ENCODE results near the gene FAM193B. TPM values are rescaled to one million over a fixed set of nuclear protein-coding genes. Genes with fewer than 3 reads are reported as not detected.
"Not testable (repeated sequence)": the region's sequence is repeated elsewhere in the genome, so short reads cannot be mapped to it uniquely, and the experiment has no call there.

Gene FAM193B
- total and polyA plus RNA-seq, 7 experiments from 2014 or later = 4.1 to 275 (median 157) TPM

- Histone ChIP-seq H3K9me3 (ENCODE audit: control insufficient read depth in 2 of 3, low read length in 3 of 3) (no peaks in the 10 kb centered on the region), H3K4me3 (ENCODE audit: low read length) (no peak overlapping the region), H3K36me3 (ENCODE audit: control insufficient read depth in 2 of 3, insufficient read depth in 3 of 3, low read length in 3 of 3) (peaks cover 0 to 14% (median 0%) of the 10 kb centered on the region in 3 experiments), H3K27ac (ENCODE audit: low read depth, low read length) (no peak overlapping the region), H3K27me3 (ENCODE audit: control insufficient read depth in 2 of 2, insufficient read depth in 2 of 2, low read length in 2 of 2) (no peaks in the 10 kb centered on the region), H3K4me1 (ENCODE audit: control insufficient read depth in 2 of 2, insufficient read depth in 2 of 2, low read length in 2 of 2) (no peaks in the 10 kb centered on the region)
- ATAC-seq = no peak
- H3K27ac Mint-ChIP-seq = no peak overlapping the region
- DNase-seq = no peak
- H3K9me3 Mint-ChIP-seq = no peaks in the 10 kb centered on the region
- no peaks in the 10 kb centered on the region for H3K27me3 Mint-ChIP-seq
- H3K4me3 Mint-ChIP-seq = no peak overlapping the region
- CTCF ChIA-PET = interaction anchor here (0.6 kb wide), 1 partner anchor 502 kb away, joined by 4 read pairs; no protein-coding TSS in a partner anchor
- intact Hi-C loops (cut with micrococcal nuclease) = no loop called here
- H3K4me1 Mint-ChIP-seq = peaks cover 0 to 12% (median 0%) of the 10 kb centered on the region in 7 donors
- POLR2A ChIA-PET = no interaction called here
- H3K36me3 Mint-ChIP-seq = peaks cover 0 to 5% (median 0%) of the 10 kb centered on the region in 5 donors
Observed at GRCh38 chr5:177486256-177486655, 68.1 kb downstream of the FAM193B start.

DNA sequence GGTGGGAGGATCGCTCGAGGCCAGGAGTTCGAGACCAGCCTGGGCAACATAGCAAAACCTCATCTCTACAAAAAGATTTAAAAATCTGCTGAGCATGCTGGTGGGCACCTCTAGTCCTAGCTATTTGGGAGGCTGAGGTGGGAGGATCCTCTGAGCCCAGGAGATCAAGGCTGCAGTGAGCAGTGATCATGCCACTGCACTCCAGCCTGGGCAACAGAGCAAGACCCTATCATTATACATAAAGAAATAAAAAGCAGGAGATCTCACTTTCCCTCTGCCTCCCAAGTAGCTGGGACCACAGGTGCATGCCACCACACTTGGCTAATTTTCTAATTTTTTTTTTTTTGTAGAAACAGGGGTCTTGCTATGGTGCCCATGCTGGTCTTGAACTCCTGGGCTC, 68.6 kb downstream of the FAM193B start:
- H3K9me3 Mint-ChIP-seq; H3K4me1 Mint-ChIP-seq; H3K27me3 Mint-ChIP-seq; H3K27me3 ChIP-seq (ENCODE audit: control insufficient read depth in 2 of 2, insufficient read depth in 2 of 2, low read length in 2 of 2); H3K27ac ChIP-seq (ENCODE audit: low read depth, low read length); CTCF ChIA-PET; H3K4me1 ChIP-seq (ENCODE audit: control insufficient read depth in 2 of 2, insufficient read depth in 2 of 2, low read length in 2 of 2); H3K4me3 ChIP-seq (ENCODE audit: low read length); H3K27ac Mint-ChIP-seq; POLR2A ChIA-PET; ATAC-seq; H3K36me3 Mint-ChIP-seq; DNase-seq; H3K4me3 Mint-ChIP-seq; intact Hi-C loops (cut with micrococcal nuclease); H3K9me3 ChIP-seq (ENCODE audit: control insufficient read depth in 2 of 3, low read length in 3 of 3): not testable (repeated sequence)
- H3K36me3 ChIP-seq (ENCODE audit: control insufficient read depth in 2 of 3, insufficient read depth in 3 of 3, low read length in 3 of 3) = peaks cover 0 to 14% (median 0%) of the 10 kb centered on the region in 3 experiments

GRCh38 chr5:177484902-177485549, 69.3 kb downstream of the FAM193B start:
- Histone ChIP-seq H3K27me3 (ENCODE audit: control insufficient read depth in 2 of 2, insufficient read depth in 2 of 2, low read length in 2 of 2) (no peaks in the 10 kb centered on the region), H3K36me3 (ENCODE audit: control insufficient read depth in 2 of 3, insufficient read depth in 3 of 3, low read length in 3 of 3) (peaks cover 0 to 14% (median 0%) of the 10 kb centered on the region in 3 experiments), H3K4me3 (ENCODE audit: low read length) (no peak overlapping the region), H3K4me1 (ENCODE audit: control insufficient read depth in 2 of 2, insufficient read depth in 2 of 2, low read length in 2 of 2) (no peaks in the 10 kb centered on the region), H3K9me3 (ENCODE audit: control insufficient read depth in 2 of 3, low read length in 3 of 3) (no peaks in the 10 kb centered on the region), H3K27ac (ENCODE audit: low read depth, low read length) (no peak overlapping the region)
- intact Hi-C loops (cut with micrococcal nuclease) = no loop called here
- DNase-seq (no peak), ATAC-seq (no peak)
- CTCF ChIA-PET = no interaction called here
- H3K27ac Mint-ChIP-seq = peak overlapping the region in 1 of 9 donors; percentile 66
- peaks cover 0 to 4% (median 1%) of the 10 kb centered on the region in 7 donors for H3K4me1 Mint-ChIP-seq
- peaks cover 0 to 5% (median 0%) of the 10 kb centered on the region in 5 donors for H3K36me3 Mint-ChIP-seq
- POLR2A ChIA-PET = interaction anchor here (1.2 kb wide), 1 partner anchor 134 kb away, joined by 3 read pairs; no protein-coding TSS in a partner anchor
- H3K4me3 Mint-ChIP-seq = no peak overlapping the region
- no peaks in the 10 kb centered on the region for H3K9me3 Mint-ChIP-seq
- no peaks in the 10 kb centered on the region for H3K27me3 Mint-ChIP-seq

DNA sequence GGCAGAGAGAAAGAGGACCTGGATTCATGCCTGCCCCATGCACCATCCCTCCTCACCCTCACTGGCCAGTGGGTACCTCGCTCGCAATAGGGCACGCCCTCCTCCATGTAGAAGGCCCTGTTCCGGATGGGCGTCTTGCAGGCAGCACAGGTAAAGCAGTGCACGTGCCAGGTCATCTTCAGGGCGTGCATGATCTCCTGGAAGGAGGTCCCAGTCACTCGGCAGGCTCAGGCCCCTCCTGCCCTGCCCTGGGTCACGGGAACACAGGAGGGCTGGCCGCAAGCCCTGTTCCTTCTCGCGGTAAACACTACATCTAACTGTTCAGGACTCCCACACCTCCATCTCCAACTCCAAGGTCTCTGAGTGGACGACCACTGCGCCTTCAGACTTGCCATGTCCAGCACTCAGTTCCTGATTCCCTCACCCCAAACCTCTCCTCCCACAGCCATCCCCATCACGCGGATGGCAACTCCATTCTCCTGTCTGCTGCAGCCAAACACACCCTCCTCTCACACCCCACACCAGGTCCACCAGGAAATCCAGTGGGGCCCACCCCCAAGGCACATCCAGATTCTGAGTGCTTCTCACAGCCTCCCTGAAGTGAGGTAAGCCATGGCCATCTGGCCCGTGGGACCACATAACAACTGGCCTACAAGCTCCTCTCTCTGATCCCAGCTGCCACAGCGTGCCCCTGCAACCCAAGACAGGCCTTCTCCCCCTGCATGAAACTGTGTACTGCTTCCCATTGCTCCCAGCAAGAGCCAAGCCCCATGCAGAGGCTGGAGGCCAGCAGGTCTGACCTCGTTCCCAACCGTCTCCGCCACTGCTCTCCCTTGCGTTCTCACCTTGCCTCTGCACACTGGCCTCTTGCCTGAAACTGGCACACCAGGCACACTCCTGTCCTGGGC, 70.1 kb downstream of the FAM193B start:
- Histone ChIP-seq H3K4me1 (ENCODE audit: control insufficient read depth in 2 of 2, insufficient read depth in 2 of 2, low read length in 2 of 2) (peaks cover 0 to 2% of the 10 kb centered on the region in 2 donors), H3K36me3 (ENCODE audit: control insufficient read depth in 2 of 3, insufficient read depth in 3 of 3, low read length in 3 of 3) (peaks cover 0 to 13% (median 0%) of the 10 kb centered on the region in 3 experiments), H3K27ac (ENCODE audit: low read depth, low read length) (no peak overlapping the region), H3K27me3 (ENCODE audit: control insufficient read depth in 2 of 2, insufficient read depth in 2 of 2, low read length in 2 of 2) (no peaks in the 10 kb centered on the region), H3K9me3 (ENCODE audit: control insufficient read depth in 2 of 3, low read length in 3 of 3) (no peaks in the 10 kb centered on the region), H3K4me3 (ENCODE audit: low read length) (no peak overlapping the region)
- H3K9me3 Mint-ChIP-seq = no peaks in the 10 kb centered on the region
- no peak for ATAC-seq
- H3K27me3 Mint-ChIP-seq = no peaks in the 10 kb centered on the region
- peaks cover 4 to 10% (median 9%) of the 10 kb centered on the region in 7 donors for H3K4me1 Mint-ChIP-seq
- no peak overlapping the region for H3K27ac Mint-ChIP-seq
- intact Hi-C loops (cut with micrococcal nuclease) = no loop called here
- H3K36me3 Mint-ChIP-seq = peaks cover 0 to 5% (median 0%) of the 10 kb centered on the region in 5 donors
- H3K4me3 Mint-ChIP-seq = no peak overlapping the region
- ChIA-PET CTCF (no interaction called here), POLR2A (interaction anchor here (1.2 kb wide), 1 partner anchor 134 kb away, joined by 3 read pairs; no protein-coding TSS in a partner anchor)
- no peak for DNase-seq

DNA sequence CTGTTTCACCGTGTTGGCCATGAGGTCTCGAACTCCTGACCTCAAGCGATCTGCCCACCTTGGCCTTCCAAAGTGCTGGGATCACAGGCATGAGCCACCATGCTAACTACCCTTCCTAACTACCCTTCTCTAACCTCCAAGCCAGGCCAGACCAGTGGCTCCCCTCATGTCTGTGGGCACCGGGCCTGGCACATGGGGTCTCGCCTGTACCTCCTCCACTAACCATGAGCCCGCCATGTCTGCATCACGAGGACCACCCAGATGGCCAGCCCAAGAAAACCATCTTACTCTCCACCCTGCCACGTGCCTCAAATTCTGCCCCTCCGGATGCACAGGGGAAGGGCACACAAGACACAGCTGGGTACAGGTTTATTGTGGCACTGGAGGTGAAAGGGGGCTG, 71.3 kb downstream of the FAM193B start:
- Mint-ChIP-seq H3K36me3 (peaks cover 0 to 8% (median 0%) of the 10 kb centered on the region in 5 donors), H3K27ac (peak overlapping the region in 2 of 9 donors; percentile 32 to 36), H3K27me3 (no peaks in the 10 kb centered on the region), H3K4me1 (peaks cover 11 to 21% (median 17%) of the 10 kb centered on the region in 7 donors), H3K9me3 (no peaks in the 10 kb centered on the region), H3K4me3 (no peak overlapping the region)
- H3K4me3 ChIP-seq (ENCODE audit: low read length) = no peak overlapping the region
- peaks cover 0 to 9% of the 10 kb centered on the region in 2 donors for H3K4me1 ChIP-seq (ENCODE audit: control insufficient read depth in 2 of 2, insufficient read depth in 2 of 2, low read length in 2 of 2)
- no peak overlapping the region for H3K27ac ChIP-seq (ENCODE audit: low read depth, low read length)
- ChIA-PET CTCF (no interaction called here), POLR2A (no interaction called here)
- no peak for ATAC-seq
- H3K27me3 ChIP-seq (ENCODE audit: control insufficient read depth in 2 of 2, insufficient read depth in 2 of 2, low read length in 2 of 2) = no peaks in the 10 kb centered on the region
- H3K36me3 ChIP-seq (ENCODE audit: control insufficient read depth in 2 of 3, insufficient read depth in 3 of 3, low read length in 3 of 3) = peaks cover 0 to 8% (median 0%) of the 10 kb centered on the region in 3 experiments
- no peaks in the 10 kb centered on the region for H3K9me3 ChIP-seq (ENCODE audit: control insufficient read depth in 2 of 3, low read length in 3 of 3)
- no peak for DNase-seq
- intact Hi-C loops (cut with micrococcal nuclease) = no loop called here

- no peak overlapping the region for H3K27ac ChIP-seq (ENCODE audit: low read depth, low read length)
- ATAC-seq (no peak), DNase-seq (no peak)
- Mint-ChIP-seq H3K4me3 (no peak overlapping the region), H3K27ac (peak overlapping the region in 1 of 9 donors; percentile 20), H3K27me3 (no peaks in the 10 kb centered on the region), H3K4me1 (peaks cover 11 to 26% (median 20%) of the 10 kb centered on the region in 7 donors), H3K36me3 (peaks cover 0 to 8% (median 0%) of the 10 kb centered on the region in 5 donors), H3K9me3 (no peaks in the 10 kb centered on the region)
- ChIA-PET POLR2A (no interaction called here), CTCF (no interaction called here)
- H3K4me3 ChIP-seq (ENCODE audit: low read length) = no peak overlapping the region
- peaks cover 0 to 4% (median 0%) of the 10 kb centered on the region in 3 experiments for H3K36me3 ChIP-seq (ENCODE audit: control insufficient read depth in 2 of 3, insufficient read depth in 3 of 3, low read length in 3 of 3)
- peaks cover 0 to 9% of the 10 kb centered on the region in 2 donors for H3K4me1 ChIP-seq (ENCODE audit: control insufficient read depth in 2 of 2, insufficient read depth in 2 of 2, low read length in 2 of 2)
- no peaks in the 10 kb centered on the region for H3K9me3 ChIP-seq (ENCODE audit: control insufficient read depth in 2 of 3, low read length in 3 of 3)
- no peaks in the 10 kb centered on the region for H3K27me3 ChIP-seq (ENCODE audit: control insufficient read depth in 2 of 2, insufficient read depth in 2 of 2, low read length in 2 of 2)
- intact Hi-C loops (cut with micrococcal nuclease) = no loop called here
Observed at GRCh38 chr5:177482359-177482795, 72.0 kb downstream of the FAM193B start.

All from naive thymus-derived CD4-positive, alpha-beta T cell (primary cell).